Sigmoid colon (tissue), 4 donors: ENCODE results near the gene SORCS2.

Source experiments
- CTCF ChIP-seq, 4 experiments: fragments of 450-650 bp in 3 of 4; fragments of 200-600 bp in 1 of 4; IDR thresholded peaks; one replicate each; pipeline ENCODE4 v1.5.1; 2016 to 2019; ENCODE audit warnings: antibody characterized with exemption in 4 of 4, mild to moderate bottlenecking in 3 of 4, moderate library complexity in 2 of 4
- EP300 ChIP-seq, 4 donors: sonication (generic); formaldehyde crosslinking; IDR thresholded peaks; one replicate each; pipeline ENCODE4 v1.6.1; 2017; ENCODE audit warnings: antibody characterized with exemption in 4 of 4
- POLR2A ChIP-seq, 2 donors: fragments of 450-650 bp; IDR thresholded peaks; one replicate each; pipeline ENCODE4 v1.6.1; 2016; ENCODE audit warnings: antibody characterized with exemption in 2 of 2, mild to moderate bottlenecking in 2 of 2, moderate library complexity in 2 of 2
- POLR2AphosphoS5 ChIP-seq, 4 donors: sonication (generic); formaldehyde crosslinking; IDR thresholded peaks; one replicate each; pipeline ENCODE4 v1.6.1; 2017; ENCODE audit warnings: antibody characterized with exemption in 4 of 4

- TF ChIP-seq CTCF (IDR thresholded peaks at IDR 0.05), result no peak
- no peak for TF ChIP-seq EP300 (IDR thresholded peaks at IDR 0.05)
- no peak for TF ChIP-seq POLR2A (IDR thresholded peaks at IDR 0.05)
- no peak for TF ChIP-seq POLR2AphosphoS5 (IDR thresholded peaks at IDR 0.05)
Observed at GRCh38 chr4:7686070-7686870, 493.9 kb downstream of the SORCS2 start.
